Right lobe of liver (tissue), 6 donors: ENCODE results near the gene ICA1. TPM values are rescaled to one million over a fixed set of nuclear protein-coding genes. Genes with fewer than 3 reads are reported as not detected.
A peak's percentile ranks its signal among the peaks of the same experiment; 100 is the strongest.

ENCODE experiments used
- ATAC-seq, 4 donors: fragments of 200-7000 bp; cut with Tn5 transposase; one replicate each; pipeline ENCODE4 v1.9.1; 2020; ENCODE audit warnings: mild to moderate bottlenecking in 4 of 4, moderate library complexity in 4 of 4
- DNase-seq, 3 donors: peaks; one replicate each; pipeline ENCODE4 v3.0.0-alpha.2; 2020
- H3K27ac ChIP-seq, 3 donors: fragments of 200-600 bp; one replicate each; pipeline ENCODE4 v1.8.0; 2022
- H3K27me3 ChIP-seq, 2 donors: fragments of 200-600 bp; one replicate each; pipeline ENCODE4 v1.8.0; 2022
- H3K36me3 ChIP-seq, 4 donors: fragments of 200-600 bp; sonication (generic) in 1 of 4; one replicate each; pipeline versions ENCODE4 v1.5.1 to v1.8.0; 2017 to 2022; ENCODE audit warnings: control low read depth in 1 of 4
- H3K4me1 ChIP-seq, 4 donors: fragments of 200-600 bp; sonication (generic) in 1 of 4; one replicate each; pipeline versions ENCODE4 v1.5.1 to v1.8.0; 2017 to 2022; ENCODE audit warnings: control low read depth in 1 of 4
- H3K4me3 ChIP-seq, 3 donors: fragments of 200-600 bp; one replicate each; pipeline ENCODE4 v1.8.0; 2022
- H3K9me3 ChIP-seq, 4 donors: fragments of 200-600 bp; sonication (generic) in 1 of 4; one replicate each; pipeline versions ENCODE4 v1.5.1 to v1.8.0; 2017 to 2022; ENCODE audit warnings: control low read depth in 1 of 4
- POLR2A ChIP-seq: fragments of 450-650 bp; IDR thresholded peaks from one replicate; pipeline ENCODE4 v1.6.1; 2017; ENCODE audit warnings: antibody characterized with exemption, mild to moderate bottlenecking
- WGBS: methylation state at CpG from one replicate; pipeline ENCODE4 v1.1.6; 2018; ENCODE audit warnings: low coverage, low lambda C conversion rate; ENCODE audit not compliant: insufficient coverage; ENCODE audit errors: missing lambda C conversion rate; 5-methylcytosine and 5-hydroxymethylcytosine counted together
- intact Hi-C, 2 donors: fragments of 100-400 bp; cut with DNase I; formaldehyde crosslinking; loops; one replicate each; pipeline versions ENCODE4 v1.11.2 to v1.14.1; 2022
- total RNA-seq, 6 experiments: library from RNA; depleted of rRNA in 2 of 6; stranded (reverse); fragments of >200 nt in 2 of 6; fragmentation: NEBNext Ultra II Directional in 3 of 6; extraction: Animal tissue kit (Norgen Biotek cat#: 25700) in 3 of 6; gene quantifications; one replicate each; pipeline versions ENCODE4 v1.1.0 to v1.2.4, GENCODE V29; 2016 to 2023
- TF ChIP-seq, protein P1 (sequence below), 4 donors: fragments of 200-600 bp in 3 of 4; fragments of 450-650 bp in 1 of 4; IDR thresholded peaks; one replicate each; pipeline versions ENCODE4 v1.5.1 to v1.8.0; 2016 to 2022; ENCODE audit warnings: antibody characterized with exemption in 4 of 4, mild to moderate bottlenecking in 2 of 4
- donor health status: DM: no; HTN: yes; CAD: no.
- donor health status: DM: no; HTN: no; CAD: no.
- donor health status: DM: no; HTN: no; CAD: no.
- donor health status: DM: no; HTN: yes; CAD: no.
- donor health status: DM: no; HTN: yes; CAD: no.

The ICA1 gene
- total RNA-seq, 6 experiments from 2014 or later = 0.95 to 15.0 (median 7.3) TPM

DNA sequence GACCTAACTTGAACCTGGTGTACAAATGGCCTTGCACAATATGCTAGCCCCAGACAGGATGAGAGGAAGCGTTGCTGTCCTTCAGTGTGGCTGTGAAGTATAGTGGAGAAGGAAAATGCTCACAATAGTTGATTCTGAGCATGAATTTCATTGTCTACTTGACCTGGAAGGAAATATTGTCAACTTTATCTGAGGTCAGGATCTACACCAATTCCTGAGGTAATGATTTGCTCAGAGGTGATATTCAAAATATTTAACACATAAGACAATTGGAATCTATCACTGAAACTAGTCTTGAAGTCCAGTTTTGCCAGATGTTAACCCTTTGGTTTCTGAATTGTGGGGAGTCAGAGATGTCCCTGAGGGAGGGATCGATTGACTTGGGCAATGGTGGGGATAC, 20.9 kb upstream of the ICA1 start:
- 77% methylated on average over 2 of the region's 2 CpGs for WGBS
- no peak for ATAC-seq
- TF ChIP-seq POLR2A = no peak
- TF ChIP-seq, protein P1, sequence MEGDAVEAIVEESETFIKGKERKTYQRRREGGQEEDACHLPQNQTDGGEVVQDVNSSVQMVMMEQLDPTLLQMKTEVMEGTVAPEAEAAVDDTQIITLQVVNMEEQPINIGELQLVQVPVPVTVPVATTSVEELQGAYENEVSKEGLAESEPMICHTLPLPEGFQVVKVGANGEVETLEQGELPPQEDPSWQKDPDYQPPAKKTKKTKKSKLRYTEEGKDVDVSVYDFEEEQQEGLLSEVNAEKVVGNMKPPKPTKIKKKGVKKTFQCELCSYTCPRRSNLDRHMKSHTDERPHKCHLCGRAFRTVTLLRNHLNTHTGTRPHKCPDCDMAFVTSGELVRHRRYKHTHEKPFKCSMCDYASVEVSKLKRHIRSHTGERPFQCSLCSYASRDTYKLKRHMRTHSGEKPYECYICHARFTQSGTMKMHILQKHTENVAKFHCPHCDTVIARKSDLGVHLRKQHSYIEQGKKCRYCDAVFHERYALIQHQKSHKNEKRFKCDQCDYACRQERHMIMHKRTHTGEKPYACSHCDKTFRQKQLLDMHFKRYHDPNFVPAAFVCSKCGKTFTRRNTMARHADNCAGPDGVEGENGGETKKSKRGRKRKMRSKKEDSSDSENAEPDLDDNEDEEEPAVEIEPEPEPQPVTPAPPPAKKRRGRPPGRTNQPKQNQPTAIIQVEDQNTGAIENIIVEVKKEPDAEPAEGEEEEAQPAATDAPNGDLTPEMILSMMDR (IDR thresholded peaks at IDR 0.05) = no peak

DNA sequence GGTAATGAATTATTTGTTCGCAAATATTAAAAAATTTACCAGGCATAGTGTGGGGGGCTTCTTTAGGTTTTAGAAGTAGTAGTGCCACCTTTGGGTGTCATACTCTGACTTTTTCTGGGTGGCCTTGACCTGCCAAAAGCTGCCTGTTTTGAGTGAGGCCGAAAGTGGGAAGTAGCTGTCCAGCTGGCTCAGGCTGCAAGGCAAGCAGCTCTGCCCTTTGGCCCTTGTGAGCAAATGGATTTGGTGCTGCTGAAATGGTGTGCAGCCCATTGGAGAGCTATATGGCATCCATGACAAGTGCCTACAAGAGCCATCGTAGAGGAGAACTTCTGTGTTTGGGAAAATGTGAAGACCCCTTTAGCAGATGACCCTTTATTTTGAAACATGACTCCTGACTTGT, 20.2 kb upstream of the ICA1 start:
- ATAC-seq = peak; percentile 47 to 93 (median 57)
- intact Hi-C loops = no loop called here
- DNase-seq = peak in 2 of 3 donors; percentile 47 to 68

More for the DNA sequence above, 20.9 kb upstream of the ICA1 start:
- H3K27me3 ChIP-seq = no peaks in the 10 kb centered on the region
- no peaks in the 10 kb centered on the region for H3K4me1 ChIP-seq
- intact Hi-C loops = no loop called here
- no peak overlapping the region for H3K4me3 ChIP-seq
- no peaks in the 10 kb centered on the region for H3K36me3 ChIP-seq
- H3K27ac ChIP-seq = no peak overlapping the region
- no peak for DNase-seq
- H3K9me3 ChIP-seq = no peaks in the 10 kb centered on the region

DNA sequence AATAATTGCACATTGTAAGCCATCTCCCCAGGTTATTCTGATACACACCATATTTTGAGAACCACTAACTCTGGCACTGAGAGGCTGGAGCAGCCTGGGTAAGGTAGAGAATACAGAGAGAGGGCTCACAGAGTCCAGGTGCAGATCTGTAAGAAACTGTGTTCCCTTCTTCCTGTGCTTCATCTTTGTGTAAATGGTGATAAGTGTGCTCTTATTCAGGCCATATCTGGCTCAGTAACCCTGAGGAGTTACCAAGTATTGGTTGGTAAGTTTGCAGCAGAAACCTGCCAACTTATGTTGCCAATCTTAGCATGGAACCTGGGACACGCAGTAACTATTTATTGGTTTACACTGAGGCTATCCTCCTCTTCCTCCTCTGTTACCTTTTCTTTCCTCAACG, 16.2 kb upstream of the ICA1 start:
- Histone ChIP-seq H3K27me3 (no peaks in the 10 kb centered on the region), H3K4me3 (no peak overlapping the region), H3K36me3 (no peaks in the 10 kb centered on the region), H3K9me3 (no peaks in the 10 kb centered on the region), H3K4me1 (no peaks in the 10 kb centered on the region), H3K27ac (no peak overlapping the region)
- intact Hi-C loops = no loop called here
- TF ChIP-seq, protein P1 (IDR thresholded peaks at IDR 0.05) = no peak
- no peak for TF ChIP-seq POLR2A
- ATAC-seq (no peak), DNase-seq (no peak)
- 94% methylated on average over 2 of the region's 2 CpGs for WGBS

More for the DNA sequence above, 20.2 kb upstream of the ICA1 start:
- H3K36me3 ChIP-seq = no peaks in the 10 kb centered on the region
- H3K9me3 ChIP-seq = no peaks in the 10 kb centered on the region
- TF ChIP-seq, protein P1 (IDR thresholded peaks at IDR 0.05) = no peak
- no peak for TF ChIP-seq POLR2A
- no peaks in the 10 kb centered on the region for H3K27me3 ChIP-seq
- no peak overlapping the region for H3K27ac ChIP-seq
- no peak overlapping the region for H3K4me3 ChIP-seq
- H3K4me1 ChIP-seq = no peaks in the 10 kb centered on the region
- WGBS = 67% methylated on average over 2 of the region's 3 CpGs

DNA sequence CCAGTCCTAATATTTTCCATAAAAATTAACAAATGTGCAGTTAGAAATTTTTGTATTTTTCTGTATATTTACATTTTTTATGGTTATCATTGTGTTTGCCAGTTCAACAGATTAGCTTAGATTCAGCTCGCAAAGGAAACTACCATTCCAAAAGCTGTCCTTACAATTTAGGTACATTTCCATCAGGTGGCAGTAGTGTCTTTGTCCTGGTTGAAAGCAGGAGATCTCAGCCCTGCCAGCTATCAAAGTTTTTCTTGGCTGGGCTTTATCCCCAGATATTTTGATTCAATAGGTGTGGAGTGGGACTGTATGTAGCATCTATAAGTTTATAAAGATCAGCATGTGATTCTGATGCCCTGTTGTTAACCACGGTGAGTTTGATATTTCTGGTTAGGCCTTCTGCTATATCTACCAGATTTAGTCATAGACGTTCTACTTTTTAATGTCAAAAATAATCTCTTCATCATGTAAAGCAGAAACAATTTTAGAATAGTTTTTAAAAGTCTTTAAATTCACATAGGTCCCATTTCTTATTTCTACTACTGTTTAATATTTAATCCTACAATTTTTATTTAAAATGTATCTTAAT, 15.5 kb upstream of the ICA1 start:
- ATAC-seq (peak in 2 of 4 donors; percentile 77 to 88), DNase-seq (no peak)
- no peak for TF ChIP-seq POLR2A
- TF ChIP-seq, protein P1 (IDR thresholded peaks at IDR 0.05) = peak in 3 of 4 donors; percentile 31 to 68 (median 31)
- no peaks in the 10 kb centered on the region for H3K4me1 ChIP-seq
- H3K9me3 ChIP-seq = no peaks in the 10 kb centered on the region
- H3K36me3 ChIP-seq = no peaks in the 10 kb centered on the region
- intact Hi-C loops = no loop called here
- 67% methylated on average over 3 of the region's 3 CpGs for WGBS
- H3K27me3 ChIP-seq = no peaks in the 10 kb centered on the region
- H3K27ac ChIP-seq = no peak overlapping the region
- H3K4me3 ChIP-seq = no peak overlapping the region
